Large intestine (tissue), 3 donors: ENCODE measurements around the gene TARS3. TPM values are rescaled to one million over a fixed set of nuclear protein-coding genes. Genes with fewer than 3 reads are reported as not detected.

Experiments used
- DNase-seq, 2 donors: peaks; one replicate each; pipeline versions ENCODE4 v3.0.0 to v3.0.0-alpha.2; 2013
- H3K27ac ChIP-seq: one replicate; pipeline ENCODE4 v1.5.1; 2013; ENCODE audit warnings: low read length
- H3K27me3 ChIP-seq: 2 replicates; pipeline ENCODE4 v1.6.1; 2013; ENCODE audit warnings: low read length; ENCODE audit not compliant: control insufficient read depth, insufficient read depth
- H3K36me3 ChIP-seq: 2 replicates; pipeline ENCODE4 v1.6.1; 2013; ENCODE audit warnings: low read length; ENCODE audit not compliant: control insufficient read depth, insufficient read depth
- H3K4me1 ChIP-seq: one replicate; pipeline ENCODE4 v1.6.1; 2013; ENCODE audit warnings: low read length; ENCODE audit not compliant: control insufficient read depth, insufficient read depth
- H3K4me3 ChIP-seq: one replicate; pipeline ENCODE4 v1.5.1; 2013; ENCODE audit warnings: low read length
- H3K9me3 ChIP-seq: one replicate; pipeline ENCODE4 v1.6.1; 2013; ENCODE audit warnings: mild to moderate bottlenecking, low read depth, low read length, moderate library complexity; ENCODE audit not compliant: control insufficient read depth
- whole genome bisulfite sequencing: methylation state at CpG from one replicate; pipeline ENCODE4 v1.1.5; 2013; ENCODE audit warnings: low lambda C conversion rate; ENCODE audit not compliant: insufficient coverage; 5-methylcytosine and 5-hydroxymethylcytosine counted together
- polyA plus RNA-seq: library from polyadenylated mRNA; unstranded; fragments of 120-200 nt; gene quantifications from one replicate; pipeline ENCODE4 v1.2.1, GENCODE V29; 2013

Gene TARS3
- polyA plus RNA-seq, 1 donor, result 19.8 TPM

- H3K27me3 ChIP-seq, result no peaks in the 10 kb centered on the region
- DNase-seq, result no peak
- WGBS, result no CpG with 5 or more reads among the region's 2 CpGs
Measured at GRCh38 chr15:101733545-101733944, 9.3 kb upstream of the TARS3 start.

GRCh38 chr15:101732772-101733171 is 8.5 kb upstream of the TARS3 start:
- WGBS, result 100% methylated on average over 3 of the region's 3 CpGs
- Histone ChIP-seq H3K27me3 (no peaks in the 10 kb centered on the region), H3K4me3 (no peak overlapping the region), H3K9me3 (no peaks in the 10 kb centered on the region), H3K36me3 (no peaks in the 10 kb centered on the region), H3K4me1 (no peaks in the 10 kb centered on the region), H3K27ac (no peak overlapping the region)
- DNase-seq, result no peak

More at GRCh38 chr15:101733545-101733944, 9.3 kb upstream of the TARS3 start:
- Histone ChIP-seq H3K4me1 (no peaks in the 10 kb centered on the region), H3K27ac (no peak overlapping the region), H3K9me3 (no peaks in the 10 kb centered on the region), H3K36me3 (no peaks in the 10 kb centered on the region), H3K4me3 (no peak overlapping the region)

DNA sequence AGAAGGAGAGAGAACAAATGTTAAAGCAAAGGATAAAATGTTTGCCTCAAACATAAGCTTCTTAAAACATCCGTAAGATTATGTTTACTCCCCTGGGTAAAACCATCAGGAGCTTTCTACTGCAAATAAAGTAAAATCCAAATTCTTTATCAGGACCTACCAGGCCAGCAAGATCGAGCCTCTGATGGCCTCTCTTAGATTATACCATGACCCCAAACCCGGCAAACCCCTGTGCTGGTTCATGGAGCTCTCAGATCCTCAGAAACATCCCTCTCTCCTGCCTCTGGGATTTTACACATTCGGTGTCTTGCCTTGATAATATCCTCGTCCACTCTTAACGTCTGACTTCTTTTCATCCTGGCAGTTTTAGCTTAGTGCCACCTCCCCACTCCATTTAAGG is 7.5 kb upstream of the TARS3 start:
- no peaks in the 10 kb centered on the region for H3K36me3 ChIP-seq
- H3K4me1 ChIP-seq, result no peaks in the 10 kb centered on the region
- H3K4me3 ChIP-seq, result no peak overlapping the region
- no peak for DNase-seq
- 81% methylated on average over 3 of the region's 6 CpGs for WGBS
- H3K27ac ChIP-seq, result no peak overlapping the region
- no peaks in the 10 kb centered on the region for H3K27me3 ChIP-seq
- no peaks in the 10 kb centered on the region for H3K9me3 ChIP-seq

DNA sequence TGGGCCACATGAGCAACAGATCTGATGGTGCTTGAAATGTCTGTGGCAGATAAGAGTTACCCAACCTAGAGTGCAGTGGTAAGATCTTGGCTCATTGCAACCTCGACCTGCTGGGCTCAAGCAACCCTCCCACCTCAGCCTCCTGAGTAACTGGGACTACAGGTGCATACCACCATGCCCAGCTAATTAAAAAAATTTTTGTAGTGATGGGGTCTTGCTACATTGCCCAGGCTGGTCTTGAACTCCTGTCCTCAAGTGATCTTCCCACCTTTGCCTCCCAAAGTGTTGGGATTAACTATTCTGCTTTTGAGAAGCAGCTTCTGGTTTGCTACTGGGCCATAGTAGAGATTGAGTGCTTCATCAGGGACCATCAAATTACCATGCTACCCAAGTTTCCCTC is 2.9 kb upstream of the TARS3 start:
- Histone ChIP-seq H3K4me1 (peaks cover 3% of the 10 kb centered on the region), H3K9me3 (no peaks in the 10 kb centered on the region), H3K27me3 (no peaks in the 10 kb centered on the region), H3K4me3 (no peak overlapping the region), H3K36me3 (peaks cover under 1% of the 10 kb centered on the region), H3K27ac (no peak overlapping the region)
- DNase-seq, result no peak
- no CpG with 5 or more reads among the region's 1 CpG for WGBS

DNA sequence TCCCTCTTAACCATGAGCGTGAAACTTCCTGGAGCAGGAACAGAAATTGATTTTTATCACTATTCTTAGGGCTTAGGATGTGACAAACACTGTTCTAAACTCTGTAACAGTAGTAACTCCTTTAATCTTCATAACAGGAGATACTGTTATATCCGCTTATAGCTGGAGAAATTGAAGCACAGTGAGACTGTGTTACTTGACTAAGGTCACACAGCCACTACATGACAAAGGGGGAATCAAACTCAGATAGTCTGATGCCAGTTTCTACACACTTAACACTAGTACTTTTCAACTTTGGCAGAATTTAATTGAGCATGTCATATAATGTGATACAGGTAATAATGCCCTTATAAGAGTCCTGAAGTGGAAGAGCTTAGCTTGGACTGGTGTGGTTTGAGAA is 800 bp upstream of the TARS3 start:
- no peaks in the 10 kb centered on the region for H3K9me3 ChIP-seq
- DNase-seq, result no peak
- no peak overlapping the region for H3K27ac ChIP-seq
- no peaks in the 10 kb centered on the region for H3K27me3 ChIP-seq
- no CpG with 5 or more reads among the region's 2 CpGs for WGBS
- peaks cover 3% of the 10 kb centered on the region for H3K4me1 ChIP-seq
- H3K4me3 ChIP-seq, result no peak overlapping the region
- peaks cover 17% of the 10 kb centered on the region for H3K36me3 ChIP-seq

DNA sequence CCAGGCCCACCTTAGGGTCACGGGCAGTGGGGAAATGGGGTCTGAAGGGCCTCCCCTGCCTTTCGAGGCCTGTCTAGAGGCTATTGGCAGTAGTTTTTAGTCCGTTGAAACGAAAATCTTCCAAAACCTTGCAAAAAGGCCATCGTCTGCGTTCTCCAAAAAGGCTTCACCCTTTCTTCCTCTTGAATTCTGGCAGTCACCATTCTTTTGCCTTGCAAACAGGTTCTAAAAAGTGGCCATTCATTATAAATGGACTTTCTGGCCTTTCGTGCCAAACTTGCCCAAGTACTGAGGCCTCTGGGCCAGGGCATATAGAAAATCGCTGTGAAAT is 367 bp upstream of the TARS3 start:
- 40% methylated on average over 2 of the region's 8 CpGs for WGBS
- H3K9me3 ChIP-seq, result no peaks in the 10 kb centered on the region
- DNase-seq, result no peak

GRCh38 chr15:101723171-101723873 is 951 bp downstream of the TARS3 start:
- no peaks in the 10 kb centered on the region for H3K9me3 ChIP-seq
- peak; percentile 10 to 28 for DNase-seq
- H3K27ac ChIP-seq, result peak overlapping the region; percentile 83
- peaks cover 3% of the 10 kb centered on the region for H3K4me1 ChIP-seq
- peak overlapping the region; percentile 43 for H3K4me3 ChIP-seq
- 12% methylated on average over 3 of the region's 8 CpGs for WGBS
- H3K27me3 ChIP-seq, result no peaks in the 10 kb centered on the region
- H3K36me3 ChIP-seq, result peaks cover 30% of the 10 kb centered on the region

More for the DNA sequence above, 367 bp upstream of the TARS3 start:
- Histone ChIP-seq H3K27me3 (no peaks in the 10 kb centered on the region), H3K36me3 (peaks cover 20% of the 10 kb centered on the region), H3K27ac (no peak overlapping the region), H3K4me1 (peaks cover 3% of the 10 kb centered on the region), H3K4me3 (peak overlapping the region; percentile 3)

GRCh38 chr15:101718896-101719295 is 5.4 kb downstream of the TARS3 start:
- no peaks in the 10 kb centered on the region for H3K27me3 ChIP-seq
- H3K4me1 ChIP-seq, result peaks cover 3% of the 10 kb centered on the region
- no peaks in the 10 kb centered on the region for H3K9me3 ChIP-seq
- no peak overlapping the region for H3K27ac ChIP-seq
- peaks cover 49% of the 10 kb centered on the region for H3K36me3 ChIP-seq
- no peak overlapping the region for H3K4me3 ChIP-seq
- no CpG with 5 or more reads among the region's 3 CpGs for WGBS
- no peak for DNase-seq

DNA sequence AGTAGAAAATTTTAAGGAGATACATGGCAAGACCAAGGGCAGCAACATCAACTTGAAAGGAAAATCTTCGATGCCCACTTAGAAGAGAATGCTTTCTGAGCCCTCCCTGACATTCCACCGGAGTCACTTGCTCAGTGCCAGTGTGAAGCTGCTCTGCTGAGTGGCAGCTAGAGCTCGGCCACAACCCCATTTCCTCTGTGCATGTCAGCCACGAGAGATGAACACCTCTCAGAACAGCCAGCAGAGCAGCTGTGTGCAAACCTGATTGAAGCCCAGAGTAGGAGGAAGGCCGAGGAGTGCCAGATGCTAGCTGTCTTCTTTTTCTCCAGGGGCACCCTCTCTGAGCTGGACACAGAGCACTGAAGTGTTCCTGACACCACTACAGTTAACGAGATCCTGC is 12.2 kb downstream of the TARS3 start:
- H3K36me3 ChIP-seq, result peaks cover 63% of the 10 kb centered on the region
- no CpG with 5 or more reads among the region's 6 CpGs for WGBS

GRCh38 chr15:101710806-101711205 is 13.5 kb downstream of the TARS3 start:
- whole genome bisulfite sequencing, result 93% methylated on average over 3 of the region's 6 CpGs
- Histone ChIP-seq H3K4me1 (no peaks in the 10 kb centered on the region), H3K4me3 (no peak overlapping the region), H3K36me3 (peaks cover 67% of the 10 kb centered on the region), H3K9me3 (no peaks in the 10 kb centered on the region), H3K27ac (no peak overlapping the region), H3K27me3 (no peaks in the 10 kb centered on the region)
- DNase-seq, result no peak

More for the DNA sequence above, 12.2 kb downstream of the TARS3 start:
- no peak overlapping the region for H3K4me3 ChIP-seq
- H3K27ac ChIP-seq, result no peak overlapping the region
- no peak for DNase-seq
- H3K27me3 ChIP-seq, result no peaks in the 10 kb centered on the region
- H3K4me1 ChIP-seq, result no peaks in the 10 kb centered on the region
- no peaks in the 10 kb centered on the region for H3K9me3 ChIP-seq

DNA sequence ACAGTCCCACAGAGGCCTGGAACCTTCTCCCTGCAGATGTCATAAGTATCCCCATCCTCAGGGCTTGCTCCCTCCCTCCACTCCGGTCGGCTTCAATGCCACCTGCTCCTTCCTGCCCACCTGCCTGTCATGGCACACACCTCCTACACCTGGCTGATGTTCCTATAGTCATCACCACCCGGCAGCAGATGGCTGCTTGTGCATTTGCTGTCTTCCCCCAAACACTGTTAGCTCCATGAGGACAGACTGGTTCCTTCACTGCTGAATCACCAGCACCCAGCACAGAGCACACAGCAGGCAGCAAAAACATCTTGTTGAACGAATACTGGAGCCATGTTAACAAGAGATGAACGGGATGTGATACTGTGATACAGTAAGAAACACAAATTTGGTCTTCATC is 14.8 kb downstream of the TARS3 start:
- no peak overlapping the region for H3K27ac ChIP-seq
- H3K36me3 ChIP-seq, result peaks cover 71% of the 10 kb centered on the region
- H3K4me1 ChIP-seq, result no peaks in the 10 kb centered on the region
- no peaks in the 10 kb centered on the region for H3K27me3 ChIP-seq
- no peak for DNase-seq
- no CpG with 5 or more reads among the region's 5 CpGs for WGBS
- no peaks in the 10 kb centered on the region for H3K9me3 ChIP-seq
- no peak overlapping the region for H3K4me3 ChIP-seq
